HG02763 (cell line): Measurements from ENCODE around the gene AMN1.
"Not testable (repeated sequence)": the region's sequence is repeated elsewhere in the genome, so short reads cannot be mapped to it uniquely, and the experiment has no call there.

Experiments used
- ATAC-seq: cut with Tn5 transposase; IDR thresholded peaks from one replicate; pipeline ENCODE4 v1.9.1; 2021; ENCODE audit warnings: mild to moderate bottlenecking, moderate library complexity; ENCODE audit not compliant: unreplicated experiment

The AMN1 gene

DNA sequence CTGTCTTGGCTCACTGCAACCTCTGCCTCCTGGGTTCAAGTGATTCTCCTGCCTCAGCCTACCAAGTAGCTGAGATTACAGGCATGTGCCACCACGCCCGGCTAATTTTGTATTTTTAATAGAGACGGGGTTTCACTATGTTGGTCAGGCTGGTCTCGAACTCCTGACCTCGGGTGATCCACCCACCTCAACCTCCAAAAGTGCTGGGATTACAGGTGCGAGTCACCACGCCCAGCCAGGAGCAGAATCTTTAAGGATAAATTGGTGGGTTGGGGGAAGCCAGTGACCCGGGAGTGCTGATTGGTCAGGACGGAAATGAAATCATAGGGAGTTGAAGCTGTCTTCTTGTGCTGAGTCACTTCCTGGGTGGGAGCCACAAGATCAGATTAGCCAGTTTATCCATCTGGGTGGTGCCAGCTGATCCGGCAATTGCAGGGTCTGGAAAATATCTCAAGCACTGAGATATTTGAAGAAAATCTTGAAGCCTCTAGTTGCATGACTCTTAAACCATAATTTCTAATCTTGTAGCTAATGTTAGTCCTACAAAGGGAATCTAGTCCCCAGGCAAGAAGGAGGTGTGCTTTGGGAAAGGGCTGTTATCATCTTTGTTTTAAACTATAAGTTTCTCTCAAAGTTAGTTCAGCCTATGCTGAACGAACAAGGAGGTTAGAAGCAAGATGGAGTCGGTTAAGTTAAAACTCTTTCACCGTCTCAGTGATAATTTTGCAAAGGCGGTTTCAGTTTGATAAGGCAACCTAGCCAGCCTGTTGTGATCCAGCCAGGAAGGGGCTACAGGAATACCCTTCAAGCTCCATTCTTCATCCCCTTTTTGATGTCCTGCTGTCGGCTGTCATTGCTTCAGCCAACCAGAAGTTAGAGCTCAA lies 5.0 kb upstream of the AMN1 start:
- not testable (repeated sequence) for ATAC-seq

DNA sequence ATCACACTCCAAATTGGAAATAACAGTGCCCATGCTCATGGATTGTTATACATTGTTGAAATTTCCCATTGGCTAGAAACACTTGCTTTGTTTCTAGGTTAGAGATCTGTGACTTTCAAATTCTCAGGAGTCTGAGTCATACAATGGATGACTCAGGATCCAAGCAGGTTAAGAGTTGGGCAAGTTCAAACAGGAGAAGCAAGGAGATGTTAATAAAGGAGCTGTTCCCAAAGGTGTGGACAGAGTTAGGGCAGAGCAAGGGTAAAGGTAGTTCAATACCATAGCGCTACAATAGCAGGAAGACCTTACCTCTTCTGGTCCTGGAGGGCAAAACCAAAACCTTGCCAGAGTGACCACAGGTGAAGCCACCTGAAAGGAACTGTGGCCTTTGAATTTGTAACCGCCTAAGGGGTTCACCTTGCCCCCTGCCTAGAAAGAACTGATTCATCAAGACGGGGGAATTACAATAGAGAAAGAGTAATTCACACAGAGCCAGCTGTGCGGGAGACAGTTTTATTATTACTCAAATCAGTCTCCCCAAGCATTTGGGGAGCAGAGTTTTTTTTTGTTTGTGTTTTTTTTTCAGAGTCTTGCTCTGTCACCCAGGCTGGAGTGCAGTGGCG lies 4.2 kb upstream of the AMN1 start:
- ATAC-seq = no peak

DNA sequence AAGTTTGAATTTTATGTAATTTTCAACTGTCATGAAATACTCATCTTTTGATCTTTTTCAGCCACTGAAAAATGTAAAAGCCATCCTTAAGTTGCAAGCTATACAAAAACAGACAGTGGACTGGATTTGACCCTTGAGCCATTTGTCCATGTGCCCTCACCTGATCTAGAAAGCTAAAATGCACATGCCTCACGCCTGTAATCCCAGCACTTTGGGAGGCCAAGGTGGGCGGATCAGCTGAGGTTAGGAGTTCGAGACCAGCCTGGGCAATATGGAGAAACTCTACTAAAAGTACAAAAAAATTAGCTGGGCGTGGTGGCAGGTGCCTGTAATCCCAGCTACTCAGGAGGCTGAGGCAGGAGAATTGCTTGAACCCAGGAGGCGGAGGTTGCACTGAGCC lies 2.4 kb upstream of the AMN1 start:
- ATAC-seq = not testable (repeated sequence)

DNA sequence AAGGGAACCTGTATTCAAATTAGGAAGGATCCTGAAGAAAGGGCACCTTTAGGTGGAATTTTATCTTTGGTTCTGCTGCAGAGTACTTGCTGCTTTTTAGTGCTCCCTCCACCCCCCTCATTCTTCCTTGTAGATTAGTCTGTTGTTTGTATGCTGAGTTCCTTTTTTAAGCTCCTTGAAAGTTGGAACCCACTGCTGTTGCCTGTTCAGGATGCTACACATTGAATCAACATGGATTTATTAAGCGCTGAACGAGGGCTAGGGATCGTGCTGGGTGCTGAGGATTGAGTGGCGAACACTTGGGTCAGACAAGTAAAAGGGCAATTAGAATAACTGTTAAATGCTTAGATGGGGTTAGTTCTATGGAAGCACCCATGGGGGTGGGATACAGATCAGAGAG lies 884 bp upstream of the AMN1 start:
- ATAC-seq = no peak

DNA sequence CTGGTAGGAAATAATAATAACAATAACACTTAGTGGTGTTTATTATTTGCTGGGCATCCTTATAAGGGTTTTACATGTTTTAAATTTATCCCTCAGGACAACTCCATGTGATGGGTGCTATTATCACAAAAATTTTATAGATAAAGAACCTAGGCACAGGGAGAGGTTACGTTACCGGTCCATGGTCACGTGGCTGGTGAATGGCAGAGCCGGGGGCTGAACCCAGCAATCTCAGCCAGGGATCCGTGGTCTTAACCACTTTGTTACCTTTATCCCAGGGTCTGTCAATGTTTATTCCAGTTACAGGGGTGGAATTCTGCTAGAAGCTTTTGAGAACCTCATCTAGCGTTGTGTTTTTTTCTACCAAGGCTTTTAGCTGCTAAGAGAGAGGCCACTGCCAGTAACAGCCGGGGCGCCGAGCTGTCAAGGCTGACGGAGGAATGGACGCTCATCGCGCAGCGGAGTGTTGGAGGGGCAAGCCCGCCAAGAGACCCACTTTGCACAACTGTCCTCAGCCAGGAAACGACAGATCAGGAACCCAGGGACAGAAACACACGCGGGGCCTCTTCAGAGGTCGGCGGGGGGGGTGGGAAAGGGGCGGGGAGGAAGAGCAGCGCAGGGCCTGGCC lies 418 bp downstream of the AMN1 start:
- peak; percentile 8 for ATAC-seq

DNA sequence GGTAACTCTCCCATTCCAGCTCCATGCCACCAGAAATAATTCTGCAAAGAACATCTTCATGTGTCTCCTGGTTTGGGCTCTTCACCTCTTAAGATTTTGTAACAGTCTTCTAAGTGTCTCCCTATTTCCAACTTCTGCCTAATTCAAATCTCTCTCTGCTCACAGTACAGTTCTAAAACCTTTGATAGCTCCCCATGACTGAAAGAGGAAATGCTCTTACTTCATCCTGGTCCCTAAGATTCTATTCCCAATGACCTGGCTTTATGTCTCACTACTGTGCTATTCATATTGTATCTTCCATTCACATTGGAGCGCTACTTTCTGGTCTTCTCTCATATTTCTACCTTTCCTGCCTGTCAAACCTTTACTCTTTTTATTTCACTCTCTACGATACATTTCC lies 1.6 kb downstream of the AMN1 start:
- no peak for ATAC-seq

DNA sequence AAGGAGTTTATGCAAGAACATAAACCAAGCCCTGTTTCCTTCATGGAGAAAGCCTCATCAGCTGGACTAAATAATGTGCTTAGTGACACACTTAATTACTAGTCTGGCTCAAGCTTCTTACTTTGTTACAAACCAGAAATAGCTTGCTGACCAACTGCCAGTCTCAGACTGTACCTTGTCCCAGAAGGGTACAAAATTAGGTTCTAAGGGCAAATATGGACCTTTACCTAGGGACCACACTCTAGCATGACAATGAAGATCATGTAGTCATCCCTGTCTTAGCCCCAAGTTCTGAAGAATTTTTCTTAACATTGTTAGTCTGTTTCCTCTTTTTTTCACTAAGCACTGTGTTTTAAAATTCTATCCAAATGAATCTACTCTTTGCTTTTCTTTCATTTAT lies 2.2 kb downstream of the AMN1 start:
- ATAC-seq = no peak

DNA sequence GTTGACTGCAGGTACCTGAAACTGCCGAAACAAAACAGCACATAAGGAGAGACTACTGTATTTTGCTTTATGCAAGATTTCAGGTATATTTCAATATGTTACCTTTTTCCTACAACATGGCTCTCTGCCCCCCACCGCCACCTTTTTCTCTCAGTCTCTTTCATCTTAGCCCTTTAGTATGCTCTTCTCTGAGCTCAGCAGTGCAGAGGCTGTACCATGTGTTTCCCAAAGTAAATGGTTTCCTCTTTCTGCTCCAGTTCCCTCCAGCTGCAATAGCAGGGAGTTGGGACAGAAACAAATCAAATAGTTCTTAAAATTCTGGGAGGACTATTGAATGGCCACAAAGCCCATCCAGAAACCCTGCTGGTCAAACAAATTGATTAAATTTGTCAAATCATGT lies 4.3 kb downstream of the AMN1 start:
- ATAC-seq = no peak

DNA sequence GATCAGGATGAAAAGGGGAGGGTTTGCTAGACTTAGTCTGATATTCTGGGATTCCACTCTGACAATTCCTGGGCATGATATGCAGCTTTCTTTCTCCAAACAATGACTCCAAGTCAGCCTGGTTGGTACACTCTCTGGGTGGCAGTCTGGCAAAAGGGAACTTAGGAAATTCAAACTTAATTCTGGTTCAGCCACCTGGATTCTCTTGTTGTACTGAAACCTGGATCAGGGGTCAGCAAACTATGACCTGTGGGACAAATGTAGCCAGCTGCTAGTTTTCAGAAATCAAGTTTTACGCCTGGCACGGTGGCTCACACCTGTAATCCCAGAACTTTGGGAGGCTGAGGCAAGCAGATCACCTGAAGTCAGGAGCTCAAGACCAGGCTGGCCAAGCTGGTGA lies 6.2 kb downstream of the AMN1 start:
- ATAC-seq = no peak

DNA sequence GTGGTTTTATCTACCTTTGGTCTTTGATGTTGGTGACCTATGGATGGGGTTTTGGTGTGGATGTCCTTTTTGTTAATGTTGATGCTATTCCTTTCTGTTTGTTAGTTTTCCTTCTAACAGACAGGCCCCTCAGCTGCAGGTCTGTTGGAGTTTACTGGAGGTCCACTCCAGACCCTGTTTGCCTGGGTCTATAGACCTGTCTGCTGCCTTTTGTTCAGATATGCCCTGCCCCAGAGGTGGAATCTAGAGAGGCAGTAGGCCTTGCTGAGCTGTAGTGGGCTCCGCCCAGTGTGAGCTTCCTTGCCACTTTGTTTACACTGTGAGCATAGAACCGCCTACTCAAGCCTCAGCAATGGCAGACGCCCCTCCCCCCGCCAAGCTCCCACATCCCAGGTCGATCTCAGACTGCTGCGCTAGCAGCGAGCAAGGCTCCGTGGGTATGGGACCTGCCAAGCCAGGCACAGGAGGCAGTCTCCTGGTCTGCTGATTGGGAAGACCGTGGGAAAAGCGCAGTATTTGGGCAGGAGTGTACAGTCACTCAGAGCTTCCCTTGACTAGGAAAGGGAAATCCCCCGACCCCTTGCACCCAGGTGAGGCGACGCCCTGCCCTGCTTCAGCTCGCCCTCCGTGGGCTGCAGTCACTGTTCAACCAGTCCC lies 10.2 kb downstream of the AMN1 start:
- not testable (repeated sequence) for ATAC-seq

DNA sequence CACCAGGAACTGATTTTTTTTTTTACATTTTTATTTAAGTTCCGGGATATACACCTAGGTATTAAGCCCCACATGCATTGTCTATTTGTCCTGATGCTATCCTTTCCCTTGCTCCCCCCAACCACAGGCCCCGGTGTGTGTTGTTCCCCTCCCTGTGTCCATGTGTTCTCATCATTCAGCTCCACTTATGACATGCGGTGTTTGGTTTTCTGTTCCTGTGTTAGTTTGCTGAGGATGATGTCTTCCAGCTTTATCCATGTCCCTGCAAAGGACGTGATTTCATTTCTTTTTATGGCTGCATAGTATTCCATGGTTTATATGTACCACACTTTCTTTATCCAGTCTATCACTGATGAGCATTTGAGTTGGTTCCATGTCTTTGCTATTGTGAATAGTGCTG lies 11.8 kb downstream of the AMN1 start:
- ATAC-seq = not testable (repeated sequence)

DNA sequence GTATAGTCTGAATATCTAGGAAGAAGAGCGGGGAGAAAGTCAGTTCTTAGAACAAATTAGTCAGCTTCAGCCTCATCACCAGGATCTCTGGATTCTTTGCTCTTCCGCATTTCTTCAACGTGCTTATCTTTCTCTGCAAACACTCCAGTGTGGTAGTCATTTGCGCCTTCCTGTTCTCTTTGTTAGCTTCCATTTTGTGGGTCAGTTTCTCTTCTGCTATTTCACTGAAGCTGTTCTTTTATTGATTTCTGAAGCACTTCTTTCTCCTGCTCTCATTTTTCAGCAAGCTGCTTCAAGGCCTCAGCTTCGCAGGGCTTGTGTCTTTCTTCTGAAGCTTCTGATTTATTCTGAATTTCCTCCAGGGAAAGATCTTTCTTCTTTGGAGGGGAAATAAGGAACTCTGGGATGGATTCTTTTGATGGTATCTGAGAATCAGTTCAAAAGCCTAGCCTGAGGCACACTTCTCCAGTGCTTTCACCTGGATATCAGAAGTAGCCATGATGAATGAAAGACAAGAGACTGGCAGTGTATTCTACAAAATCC lies 13.5 kb downstream of the AMN1 start:
- peak; percentile 65 for ATAC-seq

DNA sequence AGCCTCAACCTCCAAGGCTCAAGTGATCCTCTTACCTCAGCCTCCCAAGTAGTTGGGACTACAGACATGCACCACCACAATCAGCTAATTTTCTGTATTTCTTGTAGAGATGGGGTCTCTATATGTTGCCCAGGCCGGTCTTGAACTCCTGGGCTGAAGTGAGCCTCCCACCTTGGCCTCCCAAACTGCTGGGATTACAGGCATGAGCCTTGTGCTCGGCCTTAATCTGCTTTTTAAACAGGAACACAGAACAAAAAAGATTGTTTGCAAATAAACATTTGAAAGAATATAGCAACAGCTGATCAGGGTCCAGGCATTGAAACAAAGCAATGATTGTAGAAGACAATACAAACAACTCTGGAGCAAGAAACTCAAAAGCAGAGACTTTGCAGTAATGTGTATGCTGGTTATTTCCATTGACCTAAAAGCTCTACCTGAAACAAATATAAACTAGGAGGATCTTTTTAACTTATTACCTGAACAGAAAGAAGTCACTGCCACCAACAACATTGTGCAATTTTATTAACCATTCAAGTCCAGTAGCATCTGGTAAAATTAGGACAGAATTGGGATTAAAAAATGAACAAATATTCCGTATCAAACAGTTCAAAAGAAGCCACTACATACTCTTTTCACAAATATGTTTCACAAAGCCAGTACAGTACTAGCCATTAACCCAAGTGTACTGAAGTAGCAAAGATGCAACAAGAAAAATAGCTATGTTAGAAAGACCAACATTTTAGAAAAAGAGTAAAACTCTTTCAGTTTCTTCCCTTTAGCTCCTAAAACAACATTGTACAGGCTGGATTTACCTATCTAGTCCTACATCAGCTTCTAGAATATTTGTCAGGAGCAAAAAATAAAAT lies 14.2 kb downstream of the AMN1 start:
- peak; percentile 5 for ATAC-seq

DNA sequence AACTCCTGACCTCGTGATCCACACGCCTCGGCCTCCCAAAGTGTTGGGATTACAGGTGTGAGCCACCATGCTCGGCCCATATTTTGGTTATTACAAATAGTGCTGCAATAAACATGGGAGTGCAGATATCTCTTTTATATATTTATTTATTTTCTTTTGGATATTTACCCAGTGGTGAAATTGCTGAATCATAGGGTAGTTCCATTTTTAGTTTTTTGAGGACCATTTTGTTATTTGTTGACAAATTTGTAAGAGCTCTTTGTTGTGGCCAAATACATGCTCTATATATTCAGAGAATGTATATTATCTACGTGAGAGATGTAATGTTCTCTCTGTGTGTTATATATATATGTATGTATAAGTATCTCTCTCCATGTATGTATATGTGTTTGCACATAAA lies 15.9 kb downstream of the AMN1 start:
- no peak for ATAC-seq

DNA sequence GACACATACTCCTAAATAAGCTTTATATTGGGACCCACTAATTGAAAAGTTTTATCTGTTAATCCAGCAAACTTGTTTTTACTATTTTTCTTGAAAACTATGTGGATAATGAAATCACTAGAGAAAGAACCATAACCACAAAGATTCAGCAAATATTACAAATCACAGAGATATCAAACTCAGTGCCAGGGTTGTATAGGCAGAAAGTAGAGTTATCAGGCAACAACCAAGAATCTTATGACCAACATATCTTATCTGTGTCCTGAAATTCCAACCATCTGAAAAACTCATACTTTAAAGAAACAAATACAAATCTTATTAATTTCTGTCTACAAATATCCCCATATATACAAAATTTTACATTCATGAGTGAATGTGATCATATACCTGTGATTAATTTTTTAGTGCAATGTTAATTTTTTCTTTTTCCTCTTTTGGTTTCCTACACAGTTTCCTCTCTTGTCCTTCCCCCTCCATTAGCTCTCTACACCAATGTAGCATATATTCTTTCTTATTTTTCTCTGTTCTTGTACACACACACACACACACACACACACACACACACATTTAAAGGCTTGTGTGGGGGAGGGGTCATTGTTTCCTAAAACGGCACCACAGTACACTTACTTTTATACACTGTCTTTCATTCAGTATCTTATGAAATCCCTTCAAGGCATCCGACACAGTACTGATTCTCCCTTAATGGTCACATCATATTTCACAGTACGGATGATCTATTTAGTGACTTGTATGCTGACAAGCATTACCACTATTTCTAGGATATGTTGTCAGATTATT lies 18.6 kb downstream of the AMN1 start:
- ATAC-seq = no peak

DNA sequence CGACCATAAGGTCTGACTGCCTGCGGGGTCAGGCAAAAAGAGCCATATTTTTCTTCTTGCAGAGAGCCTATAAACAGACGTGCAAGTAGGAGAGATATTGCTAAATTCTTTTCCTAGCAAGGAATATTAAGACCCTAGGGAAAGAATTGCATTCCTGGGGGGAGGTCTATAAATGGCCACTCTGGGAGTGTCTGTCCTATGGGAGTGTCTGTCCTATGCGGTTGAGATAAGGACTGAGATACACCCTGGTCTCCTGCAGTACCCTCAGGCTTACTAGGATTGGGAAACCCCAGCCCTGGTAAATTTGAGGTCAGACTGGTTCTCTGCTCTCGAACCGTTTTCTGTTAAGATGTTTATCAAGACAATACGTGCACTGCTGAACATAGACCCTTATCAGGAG lies 20.7 kb downstream of the AMN1 start:
- not testable (repeated sequence) for ATAC-seq

DNA sequence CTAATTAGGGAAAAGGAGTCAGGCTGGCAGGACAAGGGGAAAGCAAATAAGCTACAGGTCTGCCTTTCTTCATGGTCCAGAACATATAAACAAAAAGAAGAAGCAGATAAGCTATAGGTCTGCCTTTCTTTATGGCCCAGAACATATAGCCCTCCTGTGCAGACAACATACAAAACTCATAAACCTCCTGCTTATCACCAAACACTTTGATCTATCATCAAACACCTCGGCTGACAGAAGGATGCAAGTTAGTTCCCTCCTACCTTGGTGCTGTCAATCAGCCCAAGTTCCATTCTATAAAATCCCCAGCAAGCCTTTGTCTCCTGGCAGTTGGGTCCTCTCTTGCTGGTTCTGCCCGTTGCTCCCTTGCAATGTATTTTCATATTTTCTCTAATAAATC lies 23.2 kb downstream of the AMN1 start:
- no peak for ATAC-seq

DNA sequence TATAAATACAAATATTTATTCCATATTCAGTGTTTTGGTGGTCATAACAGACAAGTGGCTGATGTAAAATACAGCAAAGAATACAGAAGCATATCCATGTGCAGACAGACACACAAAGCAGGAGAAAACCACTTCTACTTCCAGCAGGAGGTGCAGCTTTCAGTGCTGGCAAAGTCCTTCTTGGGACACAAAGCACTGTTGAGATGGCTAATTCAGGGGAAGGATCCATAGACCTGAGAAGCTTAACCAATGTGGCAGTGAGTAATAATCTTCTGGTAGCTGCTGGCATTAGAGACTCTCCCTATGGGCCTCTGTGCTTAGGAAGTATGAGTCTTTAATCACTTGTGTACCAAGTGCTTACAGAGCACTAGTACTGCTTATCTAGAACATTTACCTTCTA lies 26.8 kb downstream of the AMN1 start:
- no peak for ATAC-seq

DNA sequence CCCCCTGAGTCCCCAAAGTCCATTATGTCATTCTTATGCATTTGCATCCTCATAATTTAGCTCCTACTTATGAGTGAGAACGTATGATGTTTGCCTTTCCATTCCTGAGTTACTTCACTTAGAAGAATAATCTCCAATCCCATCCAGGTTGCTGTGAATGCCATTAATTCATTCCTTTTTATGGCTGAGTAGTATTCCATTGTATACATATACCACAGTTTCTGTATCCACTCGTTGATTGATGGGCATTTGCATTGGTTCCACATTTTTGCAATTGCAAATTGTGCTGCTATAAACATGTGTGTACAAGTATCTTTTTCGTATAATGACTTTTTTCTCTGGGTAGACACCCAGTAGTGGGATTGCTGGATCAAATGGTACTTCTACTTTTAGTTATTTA lies 38.9 kb downstream of the AMN1 start:
- ATAC-seq = not testable (repeated sequence)
